Measurements from ENCODE around the gene OGFOD2.

GRCh38 chr12:122958198-122958888 is 16.7 kb upstream of the OGFOD2 start:
- TF ChIP-seq CTCF (IDR thresholded peaks at IDR 0.05 in 8 of 11, conservative IDR thresholded peaks at IDR 0.05 in 3 of 11), result no peak
- no peak for TF ChIP-seq POLR2A (IDR thresholded peaks at IDR 0.05)

Data from spleen (tissue), 7 donors.